Putamen (tissue), 1 donor: ENCODE data around the gene KCNMB2.

ENCODE experiments used
- DNase-seq: peaks from one replicate; pipeline ENCODE4 v3.0.0-alpha.2; 2016; ENCODE audit warnings: low spot score

The KCNMB2 gene

GRCh38 chr3:178754852-178755510, 218.7 kb downstream of the KCNMB2 start:
- DNase-seq = no peak

- no peak for DNase-seq
These were observed 224.8 kb downstream of the KCNMB2 start for GRCh38 chr3:178761024-178761423.

- no peak for DNase-seq
These were observed 225.2 kb downstream of the KCNMB2 start for GRCh38 chr3:178761461-178761860.

GRCh38 chr3:178762385-178762784, 226.1 kb downstream of the KCNMB2 start:
- DNase-seq = no peak

GRCh38 chr3:178765472-178765871, 229.2 kb downstream of the KCNMB2 start:
- no peak for DNase-seq

- DNase-seq = no peak
These were observed 231.3 kb downstream of the KCNMB2 start for GRCh38 chr3:178767581-178767980.

GRCh38 chr3:178768072-178768864, 232.0 kb downstream of the KCNMB2 start:
- DNase-seq = no peak

GRCh38 chr3:178771511-178771910, 235.3 kb downstream of the KCNMB2 start:
- DNase-seq = no peak

- DNase-seq = no peak
These were observed 236.5 kb downstream of the KCNMB2 start for GRCh38 chr3:178772746-178773145.

GRCh38 chr3:178773358-178773757, 237.1 kb downstream of the KCNMB2 start:
- no peak for DNase-seq

- no peak for DNase-seq
These were observed 241.6 kb downstream of the KCNMB2 start for GRCh38 chr3:178777718-178778411.

- no peak for DNase-seq
These were observed 242.4 kb downstream of the KCNMB2 start for GRCh38 chr3:178778589-178778988.

- DNase-seq = no peak
These were observed 249.7 kb downstream of the KCNMB2 start for GRCh38 chr3:178785961-178786360.

GRCh38 chr3:178787960-178788359, 251.7 kb downstream of the KCNMB2 start:
- no peak for DNase-seq

GRCh38 chr3:178794711-178795110, 258.5 kb downstream of the KCNMB2 start:
- no peak for DNase-seq

- no peak for DNase-seq
These were observed 259.1 kb downstream of the KCNMB2 start for GRCh38 chr3:178795349-178795748.

- no peak for DNase-seq
These were observed 266.0 kb downstream of the KCNMB2 start for GRCh38 chr3:178802259-178802658.

- no peak for DNase-seq
These were observed 266.9 kb downstream of the KCNMB2 start for GRCh38 chr3:178802993-178803693.

GRCh38 chr3:178804606-178805005, 268.4 kb downstream of the KCNMB2 start:
- DNase-seq = no peak

- no peak for DNase-seq
These were observed 269.5 kb downstream of the KCNMB2 start for GRCh38 chr3:178805741-178806140.

GRCh38 chr3:178806651-178807050, 270.4 kb downstream of the KCNMB2 start:
- no peak for DNase-seq

- no peak for DNase-seq
These were observed 271.5 kb downstream of the KCNMB2 start for GRCh38 chr3:178807694-178808093.
